Ishikawa (cell line): ENCODE data around the gene INSYN2A.

Experiments
- CEBPB ChIP-seq: IDR thresholded peaks from 2 replicates; pipeline ENCODE4 v1.6.1; 2012
- CREB1 ChIP-seq: IDR thresholded peaks from 2 replicates; pipeline ENCODE4 v1.6.1; 2012; ENCODE audit warnings: low read depth
- EP300 ChIP-seq: IDR thresholded peaks from 2 replicates; pipeline ENCODE4 v1.6.1; 2012; ENCODE audit warnings: borderline replicate concordance
- FOXM1 ChIP-seq: IDR thresholded peaks from 2 replicates; pipeline ENCODE4 v1.6.1; 2012; ENCODE audit warnings: low read depth, borderline replicate concordance
- REST ChIP-seq: IDR thresholded peaks from 2 replicates; pipeline ENCODE4 v1.6.1; 2012; ENCODE audit warnings: low read depth, mild to moderate bottlenecking
- TAF1 ChIP-seq: IDR thresholded peaks from 2 replicates; pipeline ENCODE4 v1.6.1; 2012; ENCODE audit warnings: low read depth, mild to moderate bottlenecking
- TEAD4 ChIP-seq: IDR thresholded peaks from 2 replicates; pipeline ENCODE4 v1.6.1; 2012
- YY1 ChIP-seq: IDR thresholded peaks from 2 replicates; pipeline ENCODE4 v1.6.1; 2012; ENCODE audit warnings: low read depth
- TF ChIP-seq, protein P1 (sequence below): IDR thresholded peaks from 2 replicates; pipeline ENCODE4 v1.6.1; 2012
- TF ChIP-seq, protein P2 (sequence below): IDR thresholded peaks from 2 replicates; pipeline ENCODE4 v1.6.1; 2012

DNA sequence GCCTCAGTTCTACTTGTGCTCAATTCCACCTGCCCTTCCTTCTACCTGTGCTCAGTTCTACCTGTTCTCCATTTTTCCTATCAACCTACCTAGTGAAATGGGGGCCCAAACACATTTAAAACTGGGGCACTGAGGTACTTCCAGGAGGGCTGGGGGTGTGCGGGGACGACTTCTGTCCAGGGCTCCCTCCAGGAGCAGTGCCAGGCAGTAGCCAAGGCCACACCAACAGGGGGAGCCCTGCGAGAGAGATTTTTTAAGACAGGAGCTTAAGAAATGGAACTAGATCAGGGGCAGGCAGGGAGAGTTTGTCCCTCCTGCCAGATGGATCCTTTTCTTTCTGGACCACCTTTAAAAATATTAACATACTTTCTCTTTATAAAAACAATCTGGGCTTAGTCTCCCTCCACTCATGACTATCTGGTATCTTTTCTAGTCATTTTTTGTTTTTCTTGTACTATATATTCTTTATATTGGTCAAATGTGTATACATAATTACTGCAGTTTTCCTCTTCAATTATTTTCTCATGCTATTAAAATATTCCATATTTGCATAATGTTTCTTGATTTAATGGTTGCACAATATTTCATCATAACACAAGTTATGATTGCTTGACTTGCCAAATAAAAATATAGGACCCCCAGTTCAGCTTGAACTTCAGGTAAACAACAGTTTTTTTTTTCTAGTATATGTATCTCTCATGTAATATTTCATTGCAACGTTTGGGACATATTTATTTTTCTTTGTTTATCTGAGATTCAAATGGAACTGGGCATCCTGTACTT lies 47.3 kb upstream of the INSYN2A start:
- TF ChIP-seq REST (no peak), EP300 (no peak), FOXM1 (no peak), CEBPB (no peak), TAF1 (no peak), CREB1 (no peak), YY1 (no peak), TEAD4 (no peak)
- TF ChIP-seq, protein P1, sequence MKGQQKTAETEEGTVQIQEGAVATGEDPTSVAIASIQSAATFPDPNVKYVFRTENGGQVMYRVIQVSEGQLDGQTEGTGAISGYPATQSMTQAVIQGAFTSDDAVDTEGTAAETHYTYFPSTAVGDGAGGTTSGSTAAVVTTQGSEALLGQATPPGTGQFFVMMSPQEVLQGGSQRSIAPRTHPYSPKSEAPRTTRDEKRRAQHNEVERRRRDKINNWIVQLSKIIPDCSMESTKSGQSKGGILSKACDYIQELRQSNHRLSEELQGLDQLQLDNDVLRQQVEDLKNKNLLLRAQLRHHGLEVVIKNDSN, result no peak
- TF ChIP-seq, protein P2, sequence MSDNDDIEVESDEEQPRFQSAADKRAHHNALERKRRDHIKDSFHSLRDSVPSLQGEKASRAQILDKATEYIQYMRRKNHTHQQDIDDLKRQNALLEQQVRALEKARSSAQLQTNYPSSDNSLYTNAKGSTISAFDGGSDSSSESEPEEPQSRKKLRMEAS, result no peak
